HG03469 (cell line): ENCODE data around the gene ZCCHC10.
"Not testable (repeated sequence)": the region's sequence is repeated elsewhere in the genome, so short reads cannot be mapped to it uniquely, and the experiment has no call there.

ENCODE experiments used
- ATAC-seq: cut with Tn5 transposase; IDR thresholded peaks from one replicate; pipeline ENCODE4 v1.9.1; 2021; ENCODE audit warnings: mild to moderate bottlenecking, moderate library complexity, moderate number of reproducible peaks; ENCODE audit not compliant: unreplicated experiment

Gene ZCCHC10

GRCh38 chr5:132979976-132980375 is 46.4 kb downstream of the ZCCHC10 start:
- no peak for ATAC-seq

- ATAC-seq, result no peak
These were observed 46.9 kb downstream of the ZCCHC10 start for GRCh38 chr5:132979367-132979940.

GRCh38 chr5:132976852-132977251 is 49.5 kb downstream of the ZCCHC10 start:
- ATAC-seq, result no peak

GRCh38 chr5:132972436-132972828 is 53.9 kb downstream of the ZCCHC10 start:
- ATAC-seq, result not testable (repeated sequence)

- ATAC-seq, result no peak
These were observed 54.6 kb downstream of the ZCCHC10 start for GRCh38 chr5:132971483-132972435.

- no peak for ATAC-seq
These were observed 61.2 kb downstream of the ZCCHC10 start for GRCh38 chr5:132965120-132965519.

GRCh38 chr5:132963171-132964104 is 62.9 kb downstream of the ZCCHC10 start, which contains the start of gene AFF4:
Gene AFF4 (minus strand): TSS chr5:132963634. CDS start chr5:132937189, 26,445 bp downstream.
- peak; percentile 88 for ATAC-seq

- ATAC-seq, result no peak
These were observed 63.8 kb downstream of the ZCCHC10 start for GRCh38 chr5:132962429-132963021.

- no peak for ATAC-seq
These were observed 64.5 kb downstream of the ZCCHC10 start for GRCh38 chr5:132961887-132962286.

GRCh38 chr5:132961123-132961815 is 65.1 kb downstream of the ZCCHC10 start:
- not testable (repeated sequence) for ATAC-seq

GRCh38 chr5:132956166-132956799 is 70.1 kb downstream of the ZCCHC10 start:
- ATAC-seq, result not testable (repeated sequence)

- no peak for ATAC-seq
These were observed 72.6 kb downstream of the ZCCHC10 start for GRCh38 chr5:132953710-132954109.

GRCh38 chr5:132952829-132953228 is 73.5 kb downstream of the ZCCHC10 start:
- no peak for ATAC-seq

GRCh38 chr5:132951897-132952296 is 74.5 kb downstream of the ZCCHC10 start:
- no peak for ATAC-seq

- no peak for ATAC-seq
These were observed 77.2 kb downstream of the ZCCHC10 start for GRCh38 chr5:132949136-132949535.

GRCh38 chr5:132947671-132948070 is 78.7 kb downstream of the ZCCHC10 start:
- ATAC-seq, result no peak
